Vagina (tissue), 2 donors: ENCODE data around the gene SHFL.

Experiments
- CTCF ChIP-seq, 3 experiments: fragments of 450-650 bp in 2 of 3; fragments of 200-600 bp in 1 of 3; sonication (generic) in 1 of 3; IDR thresholded peaks; one replicate each; pipeline ENCODE4 v1.5.1; 2017 to 2019; ENCODE audit warnings: antibody characterized with exemption in 3 of 3, mild to moderate bottlenecking in 2 of 3, moderate library complexity in 2 of 3
- POLR2A ChIP-seq, 2 donors: fragments of 450-650 bp; IDR thresholded peaks; one replicate each; pipeline ENCODE4 v1.6.1; 2017; ENCODE audit warnings: antibody characterized with exemption in 2 of 2, mild to moderate bottlenecking in 2 of 2, moderate library complexity in 2 of 2
- POLR2AphosphoS5 ChIP-seq, 2 donors: sonication (generic); formaldehyde crosslinking; IDR thresholded peaks; one replicate each; pipeline ENCODE4 v1.9.0; 2017; ENCODE audit warnings: antibody characterized with exemption in 2 of 2, mild to moderate bottlenecking in 2 of 2, low read depth in 1 of 2; ENCODE audit not compliant: insufficient read depth in 1 of 2

GRCh38 chr19:10102787-10103236 lies 16.7 kb downstream of the SHFL start:
- no peak for TF ChIP-seq POLR2A (IDR thresholded peaks at IDR 0.05)
- no peak for TF ChIP-seq CTCF (IDR thresholded peaks at IDR 0.05)
- no peak for TF ChIP-seq POLR2AphosphoS5 (IDR thresholded peaks at IDR 0.05; ENCODE audit: insufficient read depth in 1 of 2, low read depth in 1 of 2)
